Colonic mucosa (tissue), 4 donors: ENCODE data around the gene PGR. TPM values are rescaled to one million over a fixed set of nuclear protein-coding genes. Genes with fewer than 3 reads are reported as not detected.

Experiments used
- DNase-seq: peaks from one replicate; pipeline ENCODE4 v3.0.0-alpha.2; 2020
- H3K27ac ChIP-seq: fragments of 200-600 bp; one replicate; pipeline ENCODE4 v1.8.0; 2021
- H3K27me3 ChIP-seq: fragments of 200-600 bp; one replicate; pipeline ENCODE4 v1.8.0; 2021
- H3K36me3 ChIP-seq: fragments of 200-600 bp; one replicate; pipeline ENCODE4 v1.8.0; 2021
- H3K4me1 ChIP-seq: fragments of 200-600 bp; one replicate; pipeline ENCODE4 v1.8.0; 2021; ENCODE audit warnings: mild to moderate bottlenecking
- H3K4me3 ChIP-seq: fragments of 200-600 bp; one replicate; pipeline ENCODE4 v1.8.0; 2021
- H3K9ac ChIP-seq, 2 donors: one replicate each; pipeline ENCODE4 v1.7.0; 2013; ENCODE audit warnings: control low read depth in 2 of 2, low read depth in 2 of 2, low read length in 2 of 2
- H3K9me3 ChIP-seq: fragments of 200-600 bp; one replicate; pipeline ENCODE4 v1.8.0; 2021
- CTCF ChIP-seq: fragments of 200-600 bp; IDR thresholded peaks from one replicate; pipeline ENCODE4 v1.8.0; 2022; ENCODE audit warnings: antibody characterized with exemption, mild to moderate bottlenecking
- intact Hi-C: fragments of 100-400 bp; cut with DNase I; formaldehyde crosslinking; loops from one replicate; pipeline ENCODE4 v1.14.1; 2022
- total RNA-seq, 2 donors: library from RNA; stranded (reverse); fragmentation: NEBNext Ultra II Directional in 1 of 2; extraction: Animal tissue kit (Norgen Biotek cat#: 25700) in 1 of 2; gene quantifications; one replicate each; pipeline ENCODE4 v1.2.1, GENCODE V29; 2021
- donor health status: healthy.
- donor health status: DM: no; HTN: no; CAD: no.
- donor health status: DM: no; HTN: no; CAD: no.

The PGR gene
- total RNA-seq, 2 donors from 2014 or later: 0.27 to 0.69 TPM

- Histone ChIP-seq H3K4me1 (no peaks in the 10 kb centered on the region), H3K27me3 (no peaks in the 10 kb centered on the region), H3K9me3 (no peaks in the 10 kb centered on the region), H3K4me3 (no peak overlapping the region), H3K27ac (no peak overlapping the region), H3K36me3 (no peaks in the 10 kb centered on the region), H3K9ac (no peak overlapping the region)
- intact Hi-C loops: no loop called here
- DNase-seq: no peak
- TF ChIP-seq CTCF: no peak
These were observed 118.7 kb downstream of the PGR start for GRCh38 chr11:101010899-101011298.

GRCh38 chr11:101009690-101010055, 119.9 kb downstream of the PGR start:
- intact Hi-C loops: no loop called here
- no peak for TF ChIP-seq CTCF
- Histone ChIP-seq H3K4me3 (no peak overlapping the region), H3K4me1 (no peaks in the 10 kb centered on the region), H3K9me3 (no peaks in the 10 kb centered on the region), H3K27me3 (no peaks in the 10 kb centered on the region), H3K27ac (no peak overlapping the region), H3K36me3 (no peaks in the 10 kb centered on the region), H3K9ac (no peak overlapping the region)
- no peak for DNase-seq

GRCh38 chr11:101008961-101009689, 120.5 kb downstream of the PGR start:
- no peaks in the 10 kb centered on the region for H3K9me3 ChIP-seq
- H3K27me3 ChIP-seq: no peaks in the 10 kb centered on the region
- H3K9ac ChIP-seq: no peak overlapping the region
- no peaks in the 10 kb centered on the region for H3K4me1 ChIP-seq
- H3K27ac ChIP-seq: no peak overlapping the region
- H3K4me3 ChIP-seq: no peak overlapping the region
- no peak for DNase-seq
- intact Hi-C loops: no loop called here
- H3K36me3 ChIP-seq: no peaks in the 10 kb centered on the region
- no peak for TF ChIP-seq CTCF

- Histone ChIP-seq H3K27me3 (no peaks in the 10 kb centered on the region), H3K9ac (no peak overlapping the region), H3K9me3 (no peaks in the 10 kb centered on the region), H3K27ac (no peak overlapping the region), H3K4me3 (no peak overlapping the region), H3K36me3 (no peaks in the 10 kb centered on the region), H3K4me1 (no peaks in the 10 kb centered on the region)
- no peak for DNase-seq
- no peak for TF ChIP-seq CTCF
- intact Hi-C loops: no loop called here
These were observed 126.1 kb downstream of the PGR start for GRCh38 chr11:101003468-101003867.

- no peak for DNase-seq
- Histone ChIP-seq H3K9me3 (no peaks in the 10 kb centered on the region), H3K9ac (no peak overlapping the region), H3K27me3 (no peaks in the 10 kb centered on the region), H3K4me3 (no peak overlapping the region), H3K4me1 (no peaks in the 10 kb centered on the region), H3K27ac (no peak overlapping the region), H3K36me3 (no peaks in the 10 kb centered on the region)
- intact Hi-C loops: no loop called here
- TF ChIP-seq CTCF: no peak
These were observed 129.9 kb downstream of the PGR start for GRCh38 chr11:100999756-101000155.
